Glutamatergic neuron (in vitro differentiated cells): ENCODE data around the gene CPA2. TPM values are rescaled to one million over a fixed set of nuclear protein-coding genes. Genes with fewer than 3 reads are reported as not detected.

ENCODE experiments used
- DNase-seq: peaks from one replicate; pipeline ENCODE4 v3.0.0; 2022
- H3K27ac Mint-ChIP-seq: one replicate; pipeline ENCODE4 v1.8.0; 2020; ENCODE audit warnings: mild to moderate bottlenecking, mixed read lengths, inconsistent platforms; ENCODE audit not compliant: unreplicated experiment
- H3K27me3 Mint-ChIP-seq: one replicate; pipeline ENCODE4 v1.8.0; 2020; ENCODE audit warnings: mild to moderate bottlenecking, moderate library complexity, mixed read lengths, inconsistent platforms; ENCODE audit not compliant: unreplicated experiment
- H3K36me3 Mint-ChIP-seq: one replicate; pipeline ENCODE4 v1.8.0; 2020; ENCODE audit warnings: mild to moderate bottlenecking, mixed read lengths, inconsistent platforms; ENCODE audit not compliant: unreplicated experiment
- H3K4me1 Mint-ChIP-seq: one replicate; pipeline ENCODE4 v1.8.0; 2020; ENCODE audit warnings: mild to moderate bottlenecking, low read depth, mixed read lengths, inconsistent platforms; ENCODE audit not compliant: unreplicated experiment
- H3K4me3 Mint-ChIP-seq: one replicate; pipeline ENCODE4 v1.8.0; 2020; ENCODE audit warnings: mild to moderate bottlenecking, mixed read lengths, inconsistent platforms; ENCODE audit not compliant: unreplicated experiment
- H3K9me3 Mint-ChIP-seq: one replicate; pipeline ENCODE4 v1.8.0; 2020; ENCODE audit warnings: mild to moderate bottlenecking, moderate library complexity, mixed read lengths, inconsistent platforms; ENCODE audit not compliant: unreplicated experiment
- total RNA-seq: library from RNA; stranded (reverse); fragmentation: NEBNext Ultra II Directional; extraction: Animal tissue kit (Norgen Biotek cat#: 25700); gene quantifications from one replicate; pipeline ENCODE4 v1.2.1, GENCODE V29; 2021; ENCODE audit not compliant: unreplicated experiment
- TF ChIP-seq, protein P1 (sequence below): fragments of 200-600 bp; sonication (generic); IDR thresholded peaks from one replicate; pipeline ENCODE4 v1.5.0; 2021; ENCODE audit not compliant: partially characterized antibody, unreplicated experiment

Gene CPA2
- total RNA-seq, 1 donor from 2014 or later = not detected

DNA sequence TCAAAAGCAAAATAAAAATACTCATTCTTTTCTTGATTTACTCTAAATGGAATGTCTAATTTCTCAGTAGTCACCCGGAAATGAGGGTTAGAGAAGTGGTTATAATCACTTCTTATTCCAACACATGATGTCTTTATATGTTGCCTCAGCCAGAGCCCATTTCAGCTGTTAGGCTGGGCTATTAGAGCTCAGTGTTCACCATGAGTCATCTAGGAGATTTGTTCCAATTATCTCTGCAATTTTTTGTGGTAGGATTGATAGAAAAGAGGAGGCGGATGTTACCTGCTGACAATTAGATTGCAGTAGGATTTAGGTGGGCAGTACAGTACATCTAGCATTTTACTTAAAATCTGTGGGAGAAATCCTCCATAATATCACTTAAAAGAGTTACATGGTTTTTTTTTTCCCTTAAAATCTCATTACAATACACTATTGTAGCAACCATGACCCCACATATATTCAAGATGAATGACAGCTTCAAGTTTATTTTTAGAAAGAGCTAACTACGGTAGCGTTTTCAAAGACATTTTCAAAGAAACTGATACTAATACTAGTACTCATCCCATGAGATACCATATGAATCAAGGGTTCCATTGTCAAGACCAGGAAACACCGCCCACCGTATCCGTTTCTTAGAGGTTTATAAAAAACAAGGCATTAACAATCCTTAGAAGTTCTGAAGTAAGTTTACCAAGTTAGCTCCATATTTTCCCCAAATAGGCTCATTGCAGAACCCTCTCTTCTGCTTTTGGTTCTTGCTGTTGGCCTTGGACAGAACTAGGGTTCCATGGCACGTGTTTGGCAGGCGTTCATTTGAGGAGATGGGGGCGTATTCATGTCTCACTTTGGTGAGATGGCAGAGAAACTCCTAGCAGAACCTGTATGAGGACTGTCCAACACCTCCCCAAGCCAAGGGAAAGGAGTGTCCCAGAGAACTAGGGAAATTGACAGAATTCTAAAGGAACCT lies 10.4 kb downstream of the CPA2 start:
- H3K36me3 Mint-ChIP-seq = no peaks in the 10 kb centered on the region
- peak overlapping the region; percentile 19 for H3K4me3 Mint-ChIP-seq
- peaks cover 6% of the 10 kb centered on the region for H3K27me3 Mint-ChIP-seq
- no peak for DNase-seq
- peaks cover 47% of the 10 kb centered on the region for H3K4me1 Mint-ChIP-seq
- H3K27ac Mint-ChIP-seq = peak overlapping the region; percentile 91
- H3K9me3 Mint-ChIP-seq = peaks cover 16% of the 10 kb centered on the region
- TF ChIP-seq, protein P1, sequence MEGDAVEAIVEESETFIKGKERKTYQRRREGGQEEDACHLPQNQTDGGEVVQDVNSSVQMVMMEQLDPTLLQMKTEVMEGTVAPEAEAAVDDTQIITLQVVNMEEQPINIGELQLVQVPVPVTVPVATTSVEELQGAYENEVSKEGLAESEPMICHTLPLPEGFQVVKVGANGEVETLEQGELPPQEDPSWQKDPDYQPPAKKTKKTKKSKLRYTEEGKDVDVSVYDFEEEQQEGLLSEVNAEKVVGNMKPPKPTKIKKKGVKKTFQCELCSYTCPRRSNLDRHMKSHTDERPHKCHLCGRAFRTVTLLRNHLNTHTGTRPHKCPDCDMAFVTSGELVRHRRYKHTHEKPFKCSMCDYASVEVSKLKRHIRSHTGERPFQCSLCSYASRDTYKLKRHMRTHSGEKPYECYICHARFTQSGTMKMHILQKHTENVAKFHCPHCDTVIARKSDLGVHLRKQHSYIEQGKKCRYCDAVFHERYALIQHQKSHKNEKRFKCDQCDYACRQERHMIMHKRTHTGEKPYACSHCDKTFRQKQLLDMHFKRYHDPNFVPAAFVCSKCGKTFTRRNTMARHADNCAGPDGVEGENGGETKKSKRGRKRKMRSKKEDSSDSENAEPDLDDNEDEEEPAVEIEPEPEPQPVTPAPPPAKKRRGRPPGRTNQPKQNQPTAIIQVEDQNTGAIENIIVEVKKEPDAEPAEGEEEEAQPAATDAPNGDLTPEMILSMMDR = no peak

DNA sequence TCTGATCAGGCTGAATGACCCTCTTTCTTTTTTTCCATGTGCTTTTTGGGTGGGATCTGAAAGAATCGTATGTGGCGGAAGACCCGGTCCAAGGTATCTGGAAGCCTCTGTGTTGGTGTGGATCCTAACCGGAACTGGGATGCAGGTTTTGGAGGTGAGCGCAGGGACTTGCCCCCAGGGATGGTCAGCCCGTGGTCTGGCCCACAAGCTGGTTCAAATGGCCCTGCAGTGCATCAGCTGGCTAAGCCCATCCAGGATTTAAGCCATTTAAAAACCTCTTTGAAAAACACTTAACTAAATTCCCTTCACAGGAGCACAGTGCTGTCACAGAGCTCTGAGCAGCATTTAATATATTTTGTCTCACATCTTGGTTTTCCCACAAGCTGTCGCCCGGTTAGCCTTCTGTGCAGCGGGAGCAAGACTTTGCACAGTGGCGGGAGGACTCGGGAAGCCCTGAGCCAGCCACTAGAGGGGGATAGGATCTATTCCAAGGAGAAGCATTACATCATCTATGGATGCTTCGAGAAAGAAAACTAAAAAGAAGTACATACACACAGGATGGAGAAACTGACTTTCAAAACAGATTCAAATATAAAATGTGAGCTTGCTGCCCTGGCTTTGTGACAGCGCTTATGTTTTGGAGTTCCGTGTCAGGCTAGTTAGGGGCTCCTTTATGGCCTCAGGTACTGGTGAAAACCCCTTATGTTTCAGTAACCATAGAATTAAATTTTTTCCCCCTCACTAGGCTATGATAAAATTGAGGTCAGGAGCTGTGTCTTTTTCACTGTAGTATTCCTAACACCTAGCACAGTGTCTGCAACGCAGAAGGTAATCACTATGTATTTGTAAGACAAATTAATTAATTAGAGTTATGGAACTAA lies 11.3 kb downstream of the CPA2 start:
- Mint-ChIP-seq H3K36me3 (no peaks in the 10 kb centered on the region), H3K27me3 (peaks cover 6% of the 10 kb centered on the region), H3K4me3 (peak overlapping the region; percentile 27), H3K9me3 (peaks cover 15% of the 10 kb centered on the region), H3K27ac (peak overlapping the region; percentile 91), H3K4me1 (peaks cover 43% of the 10 kb centered on the region)
- DNase-seq = peak; percentile 86
- TF ChIP-seq, protein P1 = peak; percentile 61

DNA sequence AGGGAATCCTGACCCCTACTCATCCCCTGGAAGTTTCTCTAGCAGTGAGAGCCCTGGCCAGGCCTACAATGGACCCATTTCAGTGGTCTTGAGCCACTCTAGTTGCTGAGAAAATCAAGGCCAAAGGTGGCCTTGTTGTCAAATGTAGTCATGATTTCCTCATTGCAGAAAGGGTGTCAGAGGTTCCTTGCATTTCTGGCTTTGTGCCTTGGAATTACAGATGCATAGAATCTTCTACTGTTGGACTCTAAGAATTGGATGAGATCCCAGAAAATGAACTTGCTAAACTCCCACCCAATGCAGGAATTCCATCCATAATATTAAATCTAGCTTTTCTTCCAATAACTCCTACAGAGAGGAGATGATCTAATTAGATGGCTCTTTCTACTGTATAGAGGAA lies 12.2 kb downstream of the CPA2 start:
- TF ChIP-seq, protein P1 = no peak
- H3K27ac Mint-ChIP-seq = peak overlapping the region; percentile 91
- peaks cover 1% of the 10 kb centered on the region for H3K36me3 Mint-ChIP-seq
- H3K4me1 Mint-ChIP-seq = peaks cover 41% of the 10 kb centered on the region
- no peak for DNase-seq
- peaks cover 4% of the 10 kb centered on the region for H3K27me3 Mint-ChIP-seq
- peaks cover 8% of the 10 kb centered on the region for H3K9me3 Mint-ChIP-seq
- H3K4me3 Mint-ChIP-seq = no peak overlapping the region

DNA sequence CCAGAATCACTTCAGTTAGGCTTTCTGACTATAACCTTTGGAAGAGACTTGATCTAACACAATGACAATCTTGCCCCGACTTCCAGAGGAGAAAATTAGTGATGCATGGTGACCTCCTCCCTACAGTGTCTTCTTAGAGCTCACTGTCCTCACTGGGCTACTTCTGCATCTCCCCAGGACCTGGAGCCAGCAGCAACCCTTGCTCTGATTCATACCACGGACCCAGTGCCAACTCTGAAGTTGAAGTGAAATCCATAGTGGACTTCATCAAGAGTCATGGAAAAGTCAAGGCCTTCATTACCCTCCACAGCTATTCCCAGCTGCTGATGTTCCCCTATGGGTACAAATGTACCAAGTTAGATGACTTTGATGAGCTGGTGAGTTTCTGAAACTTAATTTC lies 12.6 kb downstream of the CPA2 start:
- Mint-ChIP-seq H3K27me3 (peaks cover 4% of the 10 kb centered on the region), H3K9me3 (peaks cover 8% of the 10 kb centered on the region), H3K4me1 (peaks cover 37% of the 10 kb centered on the region), H3K36me3 (peaks cover 6% of the 10 kb centered on the region), H3K27ac (no peak overlapping the region), H3K4me3 (no peak overlapping the region)
- TF ChIP-seq, protein P1 = no peak
- no peak for DNase-seq
